HK-2 (cell line): ENCODE data around the gene DIAPH2.

ENCODE experiments used
- DNase-seq: peaks from one replicate; pipeline ENCODE4 v3.0.0-alpha.2; 2018; ENCODE audit not compliant: unreplicated experiment

DIAPH2 gene

DNA sequence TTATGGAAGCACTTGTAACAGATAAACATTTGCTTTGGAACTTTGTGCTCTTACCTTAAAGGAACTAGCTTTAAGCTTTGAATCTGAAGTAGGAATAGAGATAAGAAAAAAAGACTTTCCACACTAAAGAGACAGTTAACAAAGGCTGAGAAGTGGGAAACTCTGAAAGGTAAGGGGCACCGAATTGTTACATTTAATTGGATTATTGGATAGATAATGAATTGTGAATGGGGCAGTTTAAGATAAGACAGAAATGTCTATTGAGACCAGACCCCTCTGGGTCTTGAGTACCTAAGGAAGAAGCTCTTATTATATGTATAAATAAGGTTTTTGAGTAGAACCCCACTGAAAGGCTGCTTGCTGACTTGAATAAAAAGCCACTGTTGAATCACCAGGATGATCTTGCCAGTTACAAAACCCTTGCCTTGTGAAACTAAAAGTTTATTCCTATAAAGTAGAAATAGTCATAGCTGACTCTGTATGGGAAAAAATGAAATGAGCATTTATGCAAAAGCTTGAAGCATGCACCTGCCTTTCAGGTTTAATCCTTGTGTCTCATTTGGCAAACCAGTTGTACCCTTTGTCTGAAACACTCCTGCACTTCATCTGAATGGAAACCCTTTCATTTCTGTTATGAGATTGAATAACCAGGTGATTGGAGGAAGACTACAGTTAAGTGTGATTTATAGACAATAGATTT is 622.3 kb downstream of the DIAPH2 start:
- DNase-seq: no peak

DNA sequence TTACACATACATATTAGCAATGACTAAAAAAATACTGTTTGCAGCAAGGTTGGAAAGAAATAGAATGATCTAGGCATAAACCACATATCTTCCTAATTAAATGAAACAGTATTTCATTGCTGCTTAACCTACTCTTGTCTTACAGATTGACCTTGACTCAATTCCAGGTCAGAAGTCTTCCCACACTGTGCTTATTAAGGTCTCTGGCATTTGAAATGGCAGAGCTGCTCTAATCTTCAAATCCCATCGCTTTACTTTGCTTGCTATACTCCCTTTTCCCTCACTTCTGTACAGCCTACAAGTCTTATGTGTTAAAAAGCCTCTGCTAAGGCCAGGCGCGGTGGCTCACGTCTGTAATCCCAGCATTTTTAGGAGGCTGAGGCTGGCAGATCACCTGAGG is 623.5 kb downstream of the DIAPH2 start:
- no peak for DNase-seq

DNA sequence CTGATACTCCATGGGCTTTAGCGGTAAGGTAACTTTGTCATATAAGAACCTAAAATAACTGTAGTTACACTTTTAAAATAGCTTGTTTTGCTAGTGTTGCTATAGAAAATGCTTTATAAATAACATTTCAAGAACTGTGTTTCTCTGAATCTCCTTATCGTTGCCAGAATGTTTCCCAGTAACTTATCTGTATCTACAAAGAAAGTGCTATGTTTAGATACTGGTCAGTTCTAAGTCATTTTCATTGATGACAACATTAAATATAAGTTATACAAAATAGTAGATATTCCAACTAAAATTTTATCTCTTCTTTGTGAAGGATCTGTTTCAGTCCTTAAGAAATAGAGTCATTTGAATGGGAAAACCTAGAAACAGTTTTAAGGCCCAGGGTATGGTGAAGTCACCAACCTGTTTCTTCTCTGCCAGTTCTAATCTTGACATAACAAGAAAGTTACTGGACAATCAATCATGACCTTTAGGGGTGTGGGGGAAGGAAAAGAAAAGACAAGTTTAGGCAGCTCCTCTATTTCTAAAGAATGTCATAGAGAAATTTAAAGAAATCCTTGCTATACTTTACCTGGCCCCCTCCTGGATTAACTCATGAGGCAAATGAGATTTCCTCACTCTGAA is 625.0 kb downstream of the DIAPH2 start:
- no peak for DNase-seq

DNA sequence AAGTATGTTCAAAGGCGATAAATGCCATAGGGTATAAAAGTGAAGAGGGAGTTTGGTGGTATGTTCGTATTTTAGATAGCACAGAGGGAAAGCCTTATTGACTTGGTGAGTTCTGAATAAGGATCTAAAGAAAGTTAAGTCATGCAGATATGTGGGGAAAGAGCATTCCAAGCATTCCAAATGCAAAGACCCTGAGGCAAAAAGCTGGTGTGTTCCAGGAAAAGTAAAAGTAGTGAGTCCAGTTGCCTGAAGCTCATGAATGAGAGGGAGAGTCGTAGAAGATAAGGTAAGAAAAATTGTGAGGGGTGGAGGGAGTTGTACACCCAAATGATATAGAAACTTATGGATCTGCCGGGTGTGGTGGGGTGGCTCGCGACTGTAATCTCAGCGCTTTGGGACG is 625.7 kb downstream of the DIAPH2 start:
- no peak for DNase-seq

DNA sequence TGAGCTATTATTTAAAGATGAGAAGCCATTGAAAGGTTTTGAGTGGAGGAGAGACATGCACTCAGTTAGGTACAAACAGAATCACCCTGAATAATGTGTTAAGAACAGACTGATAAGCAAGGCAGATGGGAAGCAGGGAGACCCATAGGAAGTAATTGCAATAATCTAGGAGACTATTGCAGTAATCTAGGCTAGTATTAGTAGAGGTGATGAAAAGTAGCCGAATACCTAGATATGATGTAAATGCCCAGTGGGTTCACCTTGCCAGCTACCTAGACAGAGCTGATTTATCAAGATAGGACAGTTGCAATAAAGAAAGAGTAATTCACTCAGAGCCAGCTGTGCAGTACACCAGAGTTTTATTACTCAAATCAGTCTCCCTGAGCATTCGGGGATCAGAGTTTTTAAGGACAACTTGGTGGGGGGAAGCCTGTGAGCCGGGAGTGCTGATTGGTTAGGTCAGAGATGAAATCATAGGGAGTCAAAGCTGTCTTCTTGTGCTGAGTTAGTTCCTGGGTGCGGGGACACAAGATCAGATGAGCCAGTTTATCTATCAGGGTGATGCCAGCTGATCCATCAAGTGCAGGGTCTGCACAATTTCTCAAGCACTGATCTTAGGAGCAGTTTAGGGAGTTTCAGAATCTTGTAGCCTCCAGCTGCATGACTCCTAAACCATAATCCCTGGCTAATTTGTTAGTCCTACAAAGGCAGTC is 626.6 kb downstream of the DIAPH2 start:
- DNase-seq: no peak

DNA sequence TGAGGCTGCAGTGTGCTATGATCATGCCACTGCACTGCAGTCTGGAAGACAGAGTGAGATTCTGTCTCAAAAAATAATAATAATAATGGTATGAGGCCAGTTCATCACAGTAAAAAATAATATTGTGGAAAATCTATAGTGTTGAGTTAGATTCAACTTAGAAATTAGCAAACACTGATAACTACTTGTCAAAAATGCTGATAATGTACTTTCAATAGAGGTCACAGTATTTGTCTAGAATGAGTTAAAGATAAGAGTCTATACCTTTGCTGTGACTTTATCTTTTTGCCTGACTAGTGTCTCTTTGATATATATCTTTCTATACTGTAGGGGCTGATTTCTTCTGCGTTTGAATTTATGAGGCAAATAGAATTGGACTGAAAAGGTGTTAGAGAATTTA is 629.7 kb downstream of the DIAPH2 start:
- no peak for DNase-seq

DNA sequence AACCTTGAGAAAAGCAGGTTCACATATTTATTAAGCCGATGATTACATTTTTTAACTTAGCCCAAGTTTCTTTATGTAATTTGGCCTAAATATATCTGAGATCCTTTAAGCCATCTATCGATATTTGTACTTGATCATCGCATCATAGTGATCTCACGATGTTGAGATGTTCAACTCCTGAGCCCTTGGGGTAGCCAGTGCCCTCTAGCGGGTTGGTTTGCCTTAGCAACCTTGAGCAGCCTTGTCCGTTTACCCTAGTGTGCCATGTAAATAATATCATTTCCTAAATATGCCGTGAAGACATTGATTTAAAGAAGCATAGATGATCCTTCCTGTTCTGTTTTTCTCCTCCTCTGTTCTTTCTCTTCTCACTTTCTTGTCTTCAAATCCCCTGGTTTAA is 631.3 kb downstream of the DIAPH2 start:
- no peak for DNase-seq

DNA sequence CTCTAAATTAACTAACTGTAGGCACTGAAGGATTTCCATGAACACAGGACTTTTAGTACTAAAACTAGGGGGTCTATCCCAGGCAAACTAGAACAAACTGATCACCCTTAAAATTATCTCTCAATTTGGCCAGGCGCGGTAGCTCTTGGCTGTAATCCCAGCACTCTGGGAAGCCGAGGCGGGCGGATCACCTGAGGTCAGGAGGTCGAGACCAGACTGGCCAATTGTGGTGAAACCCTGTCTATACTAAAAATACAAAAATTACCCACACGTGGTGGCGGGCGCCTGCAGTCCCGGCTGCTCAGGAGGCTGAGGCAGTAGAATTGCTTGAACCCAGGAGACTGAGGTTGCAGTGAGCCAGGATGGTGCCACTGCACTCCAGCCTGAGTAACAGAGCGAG is 635.7 kb downstream of the DIAPH2 start:
- no peak for DNase-seq

DNA sequence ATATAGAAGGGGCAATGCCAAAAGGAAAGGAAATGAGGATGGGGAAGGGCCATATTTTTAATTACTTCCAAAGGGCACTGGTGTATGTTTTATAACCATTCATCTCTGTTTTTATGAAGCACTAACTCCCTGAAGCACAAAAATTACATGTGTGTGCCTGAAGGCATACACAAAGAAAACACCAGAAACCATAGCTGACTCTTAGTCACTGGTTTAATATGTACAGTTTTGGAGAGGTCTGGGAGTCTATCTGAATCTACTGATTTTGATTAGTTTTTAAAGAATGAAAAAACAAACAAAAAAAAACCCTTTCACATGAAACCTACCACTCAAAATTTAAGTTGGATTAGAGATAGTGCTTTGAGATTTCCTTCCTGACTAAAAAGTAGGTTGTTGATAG is 637.8 kb downstream of the DIAPH2 start:
- no peak for DNase-seq

DNA sequence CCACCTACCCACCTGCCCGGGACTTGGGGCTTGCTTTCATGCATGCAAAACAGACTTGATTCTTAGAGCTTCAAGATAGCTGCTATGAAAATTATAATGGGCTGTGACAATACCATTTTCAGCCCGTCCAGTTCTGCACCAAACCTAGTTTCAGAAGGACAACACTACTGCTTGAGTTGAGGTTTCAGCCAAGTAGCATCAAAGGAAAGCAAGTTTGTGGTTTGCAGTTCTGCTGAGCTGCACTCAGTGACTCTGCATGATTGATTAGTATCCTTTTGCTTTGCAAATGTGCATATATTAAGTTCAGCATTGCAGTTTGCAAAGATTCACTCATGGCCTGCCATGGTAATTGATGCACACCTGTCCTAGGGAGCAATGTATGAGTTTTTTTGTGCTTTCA is 641.8 kb downstream of the DIAPH2 start:
- DNase-seq: no peak

DNA sequence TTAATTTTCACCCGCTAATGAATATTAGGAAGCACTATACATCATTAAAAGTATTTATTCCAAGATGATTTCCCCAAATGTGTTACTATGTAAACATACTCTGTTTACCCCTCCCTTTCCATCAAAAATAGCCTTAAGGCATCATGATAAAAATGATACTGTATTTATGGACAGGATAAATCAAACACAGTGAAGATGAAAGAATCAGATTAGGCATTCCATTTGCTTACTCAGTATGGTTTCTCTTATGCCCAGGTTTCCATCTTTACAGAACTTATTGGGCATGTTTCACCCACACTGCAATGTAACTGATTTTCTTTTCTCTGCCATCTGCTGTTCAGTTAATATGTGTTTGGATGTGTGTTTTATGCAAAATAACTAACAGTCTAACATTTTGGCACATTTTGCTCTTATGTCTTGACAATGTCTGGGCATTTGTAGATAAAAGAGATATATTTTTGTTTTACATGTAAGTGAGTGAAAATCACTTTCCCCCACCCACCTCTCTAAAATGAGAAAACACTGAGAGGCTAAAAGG is 644.3 kb downstream of the DIAPH2 start:
- DNase-seq: no peak

DNA sequence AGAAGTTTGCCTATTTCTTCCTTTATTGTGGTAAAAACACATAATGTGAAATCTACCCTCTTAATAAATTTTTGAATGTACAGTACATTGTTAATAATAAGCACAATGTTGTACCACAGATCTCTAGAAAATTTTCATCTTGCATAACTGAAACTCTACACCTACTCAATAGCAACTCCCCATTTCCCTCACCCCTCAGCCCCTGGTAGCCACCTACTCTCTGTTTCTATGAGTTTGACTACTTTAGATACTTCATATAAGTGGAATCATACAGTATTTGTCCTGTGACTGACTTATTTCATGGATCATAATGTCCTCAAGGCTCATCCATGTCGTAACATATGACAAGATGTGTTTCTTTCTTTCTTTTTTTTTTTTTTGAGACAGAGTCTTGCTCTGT is 645.5 kb downstream of the DIAPH2 start:
- DNase-seq: no peak

DNA sequence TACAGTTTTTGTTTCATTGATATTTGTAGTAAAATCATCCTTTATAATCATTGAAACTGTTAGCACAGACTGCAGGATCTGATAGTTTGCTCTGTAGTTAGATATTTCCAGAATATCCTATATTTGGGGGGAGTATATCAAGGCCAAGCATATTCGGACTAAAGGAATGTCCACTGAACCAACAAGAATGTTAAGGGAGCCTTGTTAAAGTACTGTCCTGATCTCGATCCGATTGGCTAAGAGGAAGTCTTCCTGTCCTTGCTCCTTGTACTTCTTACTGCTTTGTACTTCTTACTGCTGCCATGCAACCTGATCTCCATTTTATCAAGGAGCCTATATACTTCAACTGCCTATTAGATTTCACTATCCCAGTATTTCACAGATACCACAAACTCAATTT is 648.3 kb downstream of the DIAPH2 start:
- DNase-seq: no peak

DNA sequence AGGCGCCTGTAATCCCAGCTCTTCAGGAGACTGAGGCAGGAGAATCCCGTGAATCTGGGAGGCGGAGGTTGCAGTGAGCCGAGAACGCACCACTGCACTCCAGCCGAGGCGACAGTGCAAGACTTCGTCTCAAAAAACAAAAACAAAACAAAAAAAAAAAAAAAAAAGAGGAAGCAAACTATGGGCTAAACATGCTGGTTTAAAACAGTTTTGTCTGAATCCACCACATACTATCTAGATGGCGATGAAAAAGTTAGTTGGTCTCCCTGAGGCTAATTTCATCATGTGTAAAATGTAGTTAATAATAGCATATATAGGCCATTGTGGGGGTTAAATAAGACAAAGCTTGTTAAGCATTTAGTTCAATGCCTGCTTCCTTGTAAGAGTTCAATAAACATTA is 650.2 kb downstream of the DIAPH2 start:
- no peak for DNase-seq

DNA sequence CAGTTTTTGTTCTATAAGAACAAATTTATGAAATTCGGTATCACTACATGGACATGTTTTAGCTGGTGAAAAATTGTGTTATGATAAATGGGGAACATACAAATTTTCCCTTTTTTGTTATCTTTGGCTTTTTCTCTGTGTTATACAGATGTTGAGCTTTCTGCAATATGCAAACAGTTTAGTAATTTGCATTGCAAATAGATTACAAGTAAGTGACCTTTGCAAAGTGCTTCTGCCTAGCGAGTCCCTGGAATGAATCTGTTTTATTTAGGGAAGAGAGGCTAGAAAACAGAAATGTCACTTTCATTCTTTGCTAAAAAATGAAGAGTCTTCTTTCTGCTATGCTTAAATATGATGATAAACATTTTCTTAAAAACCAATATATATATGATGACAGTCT is 660.1 kb downstream of the DIAPH2 start:
- DNase-seq: no peak

DNA sequence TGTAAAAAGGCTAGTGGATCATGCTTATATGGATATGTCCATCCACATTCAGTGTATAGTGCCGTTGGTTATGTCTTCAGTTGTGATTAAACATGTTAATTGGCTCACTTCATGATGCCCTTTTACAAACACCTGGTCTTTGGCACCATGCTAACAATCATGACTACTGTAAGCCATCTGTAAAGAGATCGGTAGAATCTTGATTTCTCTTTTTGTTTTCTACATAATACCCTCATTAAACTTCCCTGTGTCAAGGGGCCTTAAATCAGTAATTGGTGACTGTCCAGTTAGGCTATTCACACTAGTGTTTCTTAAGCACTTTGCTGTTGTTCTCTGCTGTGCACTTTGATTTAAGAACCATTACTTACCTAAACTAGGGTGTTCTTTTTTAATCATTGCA is 674.3 kb downstream of the DIAPH2 start:
- no peak for DNase-seq

DNA sequence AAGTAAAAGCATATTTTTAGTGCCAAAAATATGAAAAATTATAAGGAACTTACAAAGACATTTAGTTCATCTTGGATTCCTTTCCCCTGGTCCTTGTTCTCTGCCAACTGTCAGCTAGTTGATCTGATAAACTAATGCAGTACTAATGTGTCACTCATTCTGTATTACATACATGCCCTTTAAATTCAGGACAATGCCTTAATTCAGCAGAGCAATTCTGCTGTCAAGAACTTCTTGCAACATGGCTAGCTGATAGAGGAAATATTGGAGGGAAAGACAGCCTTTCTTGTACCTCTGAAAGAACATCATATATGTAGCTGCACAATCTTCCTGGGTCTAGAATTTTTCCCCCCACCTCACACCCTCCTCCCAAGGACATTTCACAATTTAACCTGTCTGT is 679.2 kb downstream of the DIAPH2 start:
- no peak for DNase-seq

DNA sequence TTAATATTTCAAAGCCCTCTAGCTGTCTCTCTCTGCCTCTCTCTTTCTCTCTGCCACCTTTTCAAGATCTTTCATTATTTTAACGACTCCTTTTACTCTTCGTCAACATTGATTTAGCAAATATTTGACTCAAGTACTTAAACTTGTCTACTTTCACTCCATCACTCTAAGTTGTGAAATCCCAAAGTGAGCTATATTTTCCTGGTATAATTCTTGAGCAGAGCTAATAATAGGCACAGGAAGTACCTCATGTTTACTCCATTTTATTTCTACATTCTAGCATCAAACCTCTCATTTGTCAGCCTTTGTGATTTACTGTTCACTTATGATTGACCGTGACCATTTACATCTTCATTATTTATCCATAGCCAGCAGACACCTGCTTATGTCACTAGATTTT is 681.6 kb downstream of the DIAPH2 start:
- no peak for DNase-seq

DNA sequence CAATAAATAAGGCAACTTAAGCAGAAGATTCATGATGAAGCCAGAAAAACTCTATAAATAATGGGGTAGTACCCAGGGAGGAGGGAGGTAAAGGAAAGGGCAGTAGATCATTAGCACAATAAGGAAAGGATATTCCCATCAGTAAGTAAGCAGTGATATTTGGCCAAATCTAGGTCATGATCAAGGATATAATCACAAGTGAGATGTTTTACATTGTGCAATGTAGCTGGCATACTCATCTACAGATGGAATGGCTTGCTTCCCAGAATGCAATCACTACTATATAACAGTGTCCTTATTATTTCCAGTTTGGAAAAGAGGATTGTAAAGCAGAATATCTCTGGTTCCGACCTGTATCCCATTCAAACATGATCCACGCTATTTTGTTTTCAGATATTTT is 682.5 kb downstream of the DIAPH2 start:
- no peak for DNase-seq

DNA sequence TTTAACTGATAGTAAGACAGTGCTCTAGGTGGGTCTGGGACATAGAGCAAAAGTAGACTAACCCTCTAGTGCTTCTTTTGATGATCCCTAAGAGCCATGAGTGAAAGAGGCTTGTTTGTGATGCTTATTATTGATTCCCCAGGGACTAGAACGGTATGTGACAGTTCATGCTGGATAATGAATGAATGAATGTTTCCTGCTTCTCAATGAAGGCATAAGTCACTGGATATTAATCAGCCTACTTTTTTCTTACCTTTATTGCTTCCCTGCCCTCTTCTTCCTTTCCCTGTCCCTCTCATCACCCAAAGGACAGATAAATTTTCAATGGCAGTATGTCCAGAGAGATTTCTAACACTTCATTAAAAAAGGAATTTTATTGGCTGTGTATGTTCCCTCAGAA is 685.3 kb downstream of the DIAPH2 start:
- no peak for DNase-seq

DNA sequence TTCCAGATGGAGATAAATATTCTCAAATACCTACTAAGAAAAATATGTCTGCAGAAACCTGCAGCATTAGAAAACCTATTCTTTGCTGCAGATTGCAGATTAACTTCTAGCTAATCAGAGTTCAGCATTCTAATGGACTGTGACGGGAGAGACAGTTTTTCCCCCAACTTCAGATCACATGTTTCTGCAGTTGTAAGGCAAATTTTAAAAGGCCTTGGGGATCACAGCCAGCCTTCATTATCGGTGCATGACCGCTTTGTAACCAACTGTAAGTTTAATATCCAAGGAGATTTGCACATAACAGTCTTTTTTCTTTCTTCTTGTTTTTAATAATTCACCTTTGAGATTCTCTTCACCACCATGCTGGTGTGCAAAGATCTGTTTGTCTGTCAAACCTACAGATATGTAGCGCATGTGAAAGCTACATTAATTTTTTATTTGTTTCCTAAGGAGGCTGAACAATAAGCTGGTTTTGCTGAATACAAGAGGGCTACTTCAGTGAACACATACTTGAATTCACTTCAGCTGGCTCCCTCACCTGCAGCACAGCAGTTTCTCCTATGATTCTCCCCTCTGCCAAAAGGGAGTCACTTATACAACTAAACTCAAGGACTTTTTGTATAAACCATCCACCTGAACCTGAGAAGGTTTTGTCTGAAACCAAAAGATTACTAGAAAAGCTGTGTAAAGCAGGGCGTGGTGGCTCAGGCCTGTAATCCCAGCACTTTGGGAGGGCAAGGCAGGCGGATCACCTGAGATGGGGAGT is 687.5 kb downstream of the DIAPH2 start:
- no peak for DNase-seq

DNA sequence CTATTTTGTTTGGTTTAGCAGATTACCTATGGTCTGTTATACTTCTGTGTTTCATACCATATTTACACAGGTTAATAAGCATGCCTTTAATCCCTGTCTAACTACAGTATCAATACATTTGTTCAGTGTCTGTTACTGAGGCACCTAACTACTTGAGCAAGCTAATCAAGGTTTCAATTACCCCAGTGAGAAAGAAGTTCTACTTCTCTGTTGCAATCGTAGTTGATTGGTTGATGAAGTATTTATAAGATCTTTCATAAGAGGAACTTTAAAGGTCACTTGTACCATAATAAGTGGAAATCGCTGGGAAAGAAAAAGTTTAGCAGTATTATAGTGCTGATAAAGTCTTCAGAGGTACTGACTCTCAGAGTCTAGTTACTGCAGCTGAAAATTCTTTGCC is 689.6 kb downstream of the DIAPH2 start:
- DNase-seq: no peak
